AG09309 (cell line): ENCODE data around the gene FOXRED1.

ENCODE experiments used
- DNase-seq: peaks from one replicate; pipeline ENCODE4 v3.0.0-alpha.2; 2010; ENCODE audit warnings: low read depth
- H3K4me3 ChIP-seq: 2 replicates; pipeline ENCODE4 v1.5.1; 2011; ENCODE audit warnings: mild to moderate bottlenecking, low read depth, low read length, moderate library complexity; ENCODE audit not compliant: control insufficient read depth
- CTCF ChIP-seq: IDR thresholded peaks from 2 replicates; pipeline ENCODE4 v1.5.1; 2011; ENCODE audit warnings: mild to moderate bottlenecking, low read depth, low read length, inconsistent platforms; ENCODE audit not compliant: insufficient read depth, control insufficient read depth; ENCODE audit errors: missing control alignments

FOXRED1 gene

GRCh38 chr11:126268361-126268707 lies 620 bp upstream of the FOXRED1 start:
- no peak for TF ChIP-seq CTCF
- peak overlapping the region; percentile 91 for H3K4me3 ChIP-seq
- DNase-seq: no peak

GRCh38 chr11:126277322-126277721 lies 8.4 kb downstream of the FOXRED1 start:
- DNase-seq: no peak
- no peak overlapping the region for H3K4me3 ChIP-seq
- TF ChIP-seq CTCF: no peak

DNA sequence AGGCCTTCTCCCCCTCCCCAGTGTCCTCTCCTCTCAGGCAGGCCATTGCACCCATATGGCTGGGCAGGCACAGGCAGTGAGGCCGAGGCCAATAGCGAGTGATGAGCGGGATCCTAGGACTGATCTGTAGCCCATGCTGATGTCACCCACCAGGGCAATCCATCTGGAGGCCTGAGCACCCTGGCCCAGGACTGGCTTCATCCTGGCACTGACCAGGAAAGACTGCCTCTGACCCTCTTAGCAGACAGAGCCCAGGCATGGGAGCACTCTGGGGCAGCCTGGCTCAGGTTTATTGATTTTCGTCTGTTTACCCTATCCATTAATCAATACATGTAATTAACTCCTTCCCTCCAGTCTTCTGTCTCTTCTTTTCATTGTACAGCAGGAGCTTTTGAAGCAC lies 8.8 kb downstream of the FOXRED1 start:
- TF ChIP-seq CTCF: no peak
- no peak for DNase-seq
- H3K4me3 ChIP-seq: no peak overlapping the region

DNA sequence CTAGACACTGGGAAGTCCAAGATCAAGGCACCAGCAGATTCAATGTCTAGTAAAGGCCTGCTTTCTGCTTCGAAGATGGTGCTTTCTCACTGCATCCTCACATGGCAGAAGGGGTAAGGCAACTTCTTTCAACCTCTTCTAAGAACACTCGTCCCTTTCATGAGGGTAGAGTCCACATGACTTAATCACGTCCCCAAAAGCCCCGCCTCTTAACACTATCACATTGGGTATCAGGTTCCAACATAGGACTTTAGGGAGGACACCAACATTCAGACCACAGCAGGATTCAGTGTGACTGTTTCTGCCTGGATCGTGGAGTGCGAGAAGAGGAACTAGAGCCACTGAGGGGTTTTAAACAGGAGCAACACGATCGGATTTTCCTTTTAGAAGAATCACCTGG lies 10.2 kb downstream of the FOXRED1 start:
- no peak for DNase-seq
- TF ChIP-seq CTCF: no peak
- H3K4me3 ChIP-seq: no peak overlapping the region

- DNase-seq: no peak
- no peak overlapping the region for H3K4me3 ChIP-seq
- no peak for TF ChIP-seq CTCF
These were observed 11.6 kb downstream of the FOXRED1 start for GRCh38 chr11:126280595-126280994.

DNA sequence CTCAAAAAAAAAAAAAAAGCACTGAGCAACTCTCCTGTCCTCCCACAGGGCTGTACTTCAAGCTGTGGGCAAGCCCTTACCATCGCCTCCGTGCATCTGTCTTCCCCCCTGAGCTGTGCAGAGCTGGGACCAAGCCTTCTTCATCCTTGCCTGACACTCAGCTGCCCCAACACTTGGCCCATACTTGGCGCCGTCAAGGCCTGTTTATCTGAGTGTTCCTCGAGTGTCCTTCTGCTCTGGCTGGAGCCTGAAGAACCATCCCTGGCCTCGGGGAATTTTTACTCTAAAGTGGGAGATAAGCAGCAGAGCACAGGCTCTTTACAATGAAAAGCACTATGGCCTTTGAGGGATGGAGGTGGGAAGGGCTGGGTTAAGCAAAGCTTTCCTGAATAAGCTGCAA lies 12.3 kb downstream of the FOXRED1 start:
- no peak for DNase-seq
- TF ChIP-seq CTCF: no peak
- no peak overlapping the region for H3K4me3 ChIP-seq

GRCh38 chr11:126281666-126282175 lies 12.8 kb downstream of the FOXRED1 start:
- H3K4me3 ChIP-seq: no peak overlapping the region
- DNase-seq: no peak
- TF ChIP-seq CTCF: no peak
